Lung (tissue), 12 donors: Measurements from ENCODE around the gene SLC35B1. TPM values are rescaled to one million over a fixed set of nuclear protein-coding genes. Genes with fewer than 3 reads are reported as not detected.

Source experiments
- ATAC-seq: fragments of 200-7000 bp; cut with Tn5 transposase; one replicate; pipeline ENCODE4 v1.9.1; 2020; ENCODE audit warnings: moderate number of reproducible peaks; ENCODE audit not compliant: insufficient read depth, low FRiP score
- DNase-seq, 3 donors: peaks; one replicate each; pipeline ENCODE4 v3.0.0-alpha.2; 2013 to 2017
- H3K27ac ChIP-seq, 2 donors: one replicate each; pipeline ENCODE4 v1.5.1; 2013; ENCODE audit warnings: mild to moderate bottlenecking in 2 of 2, moderate library complexity in 2 of 2, control low read depth in 1 of 2, inconsistent platforms in 1 of 2, low read depth in 1 of 2, low read length in 1 of 2
- H3K27me3 ChIP-seq, 3 donors: one replicate each; pipeline ENCODE4 v1.5.1; 2013; ENCODE audit warnings: low read length in 2 of 3; ENCODE audit not compliant: control insufficient read depth in 3 of 3, insufficient read depth in 3 of 3
- H3K36me3 ChIP-seq, 4 donors: one replicate each; pipeline ENCODE4 v1.5.1; 2013; ENCODE audit warnings: low read length in 4 of 4, mild to moderate bottlenecking in 1 of 4, moderate library complexity in 1 of 4; ENCODE audit not compliant: control insufficient read depth in 4 of 4, insufficient read depth in 4 of 4
- H3K4me1 ChIP-seq, 5 donors: one replicate each; pipeline ENCODE4 v1.5.1; 2013; ENCODE audit warnings: low read length in 5 of 5, mild to moderate bottlenecking in 2 of 5, moderate library complexity in 1 of 5; ENCODE audit not compliant: control insufficient read depth in 5 of 5, insufficient read depth in 5 of 5
- H3K4me3 ChIP-seq: one replicate; pipeline ENCODE4 v1.5.1; 2013; ENCODE audit warnings: mild to moderate bottlenecking, control low read depth, moderate library complexity
- H3K9ac ChIP-seq, 2 donors: one replicate each; pipeline ENCODE4 v1.5.1; 2013; ENCODE audit warnings: low read length in 2 of 2, control low read depth in 1 of 2; ENCODE audit not compliant: insufficient read depth in 1 of 2
- H3K9me3 ChIP-seq, 4 donors: one replicate each; pipeline ENCODE4 v1.5.1; 2013; ENCODE audit warnings: low read length in 3 of 4, mild to moderate bottlenecking in 1 of 4, moderate library complexity in 1 of 4; ENCODE audit not compliant: control insufficient read depth in 4 of 4, insufficient read depth in 3 of 4
- WGBS, 2 donors: extraction: QIAGEN DNeasy Blood & Tissue Kit; methylation state at CpG; one replicate each; pipeline ENCODE4 v1.1.7; 2013; 5-methylcytosine and 5-hydroxymethylcytosine counted together
- polyA plus RNA-seq, 2 donors: library from polyadenylated mRNA; stranded (reverse); fragments of 200-250 nt; gene quantifications; one replicate each; pipeline ENCODE4 v1.2.1, GENCODE V29; 2013
- total RNA-seq, 2 donors: library from RNA; depleted of rRNA in 1 of 2; stranded (reverse); fragments of >200 nt in 1 of 2; gene quantifications; one replicate each; pipeline ENCODE4 v1.2.1, GENCODE V29; 2014 to 2021
- TF ChIP-seq, protein P1 (sequence below): IDR thresholded peaks from 2 replicates; pipeline ENCODE4 v1.5.1; 2012; ENCODE audit warnings: mild to moderate bottlenecking; ENCODE audit errors: control extremely low read depth, extremely low read depth
- donor health status: control.
- donor health status: control.
- donor health status: Bipolar disorder and iron deficiency.
- donor health status: healthy.
- donor health status: DM: yes; HTN: yes; CAD: no.

SLC35B1 gene
- total and polyA plus RNA-seq, 4 donors = 29.5 to 84.1 (median 69.3) TPM

DNA sequence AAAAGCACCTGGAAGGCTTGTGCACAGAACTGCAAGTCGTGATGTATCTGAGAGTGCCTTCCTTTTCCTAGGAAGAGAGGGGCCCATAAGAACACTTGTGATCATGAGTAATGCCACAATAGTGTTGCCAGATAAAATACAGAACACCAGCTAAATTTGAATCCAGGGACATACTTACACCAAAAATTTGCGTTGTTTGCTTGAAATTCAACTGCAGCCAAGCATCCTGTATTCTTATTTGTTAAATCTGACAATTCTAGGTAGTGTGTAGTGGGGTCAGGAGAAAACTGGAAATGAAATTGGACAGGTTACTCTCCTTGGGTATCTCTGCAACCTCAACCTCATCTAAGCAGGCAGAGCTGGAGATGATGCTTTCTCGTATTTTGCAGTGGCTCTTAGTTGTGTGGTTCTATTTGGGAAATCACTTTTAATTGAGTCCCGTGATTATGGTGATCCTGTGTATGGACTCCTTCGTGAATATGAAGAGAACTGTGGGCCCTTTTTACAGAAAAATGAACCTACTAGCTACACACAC is 12.0 kb downstream of the SLC35B1 start:
- 39 to 46% methylated on average over 5 of the region's 5 CpGs for whole genome bisulfite sequencing, 2 donors
- TF ChIP-seq, protein P1, sequence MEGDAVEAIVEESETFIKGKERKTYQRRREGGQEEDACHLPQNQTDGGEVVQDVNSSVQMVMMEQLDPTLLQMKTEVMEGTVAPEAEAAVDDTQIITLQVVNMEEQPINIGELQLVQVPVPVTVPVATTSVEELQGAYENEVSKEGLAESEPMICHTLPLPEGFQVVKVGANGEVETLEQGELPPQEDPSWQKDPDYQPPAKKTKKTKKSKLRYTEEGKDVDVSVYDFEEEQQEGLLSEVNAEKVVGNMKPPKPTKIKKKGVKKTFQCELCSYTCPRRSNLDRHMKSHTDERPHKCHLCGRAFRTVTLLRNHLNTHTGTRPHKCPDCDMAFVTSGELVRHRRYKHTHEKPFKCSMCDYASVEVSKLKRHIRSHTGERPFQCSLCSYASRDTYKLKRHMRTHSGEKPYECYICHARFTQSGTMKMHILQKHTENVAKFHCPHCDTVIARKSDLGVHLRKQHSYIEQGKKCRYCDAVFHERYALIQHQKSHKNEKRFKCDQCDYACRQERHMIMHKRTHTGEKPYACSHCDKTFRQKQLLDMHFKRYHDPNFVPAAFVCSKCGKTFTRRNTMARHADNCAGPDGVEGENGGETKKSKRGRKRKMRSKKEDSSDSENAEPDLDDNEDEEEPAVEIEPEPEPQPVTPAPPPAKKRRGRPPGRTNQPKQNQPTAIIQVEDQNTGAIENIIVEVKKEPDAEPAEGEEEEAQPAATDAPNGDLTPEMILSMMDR = no peak
- peaks cover 0 to 16% (median 2%) of the 10 kb centered on the region in 3 donors for H3K27me3 ChIP-seq
- H3K36me3 ChIP-seq = peaks cover 0 to 11% (median 5%) of the 10 kb centered on the region in 4 donors
- H3K4me3 ChIP-seq = no peak overlapping the region
- H3K4me1 ChIP-seq = peaks cover 0 to 3% (median 0%) of the 10 kb centered on the region in 5 donors
- H3K9me3 ChIP-seq = no peaks in the 10 kb centered on the region
- DNase-seq (no peak), ATAC-seq (no peak)
- H3K9ac ChIP-seq = no peak overlapping the region
- H3K27ac ChIP-seq = no peak overlapping the region

DNA sequence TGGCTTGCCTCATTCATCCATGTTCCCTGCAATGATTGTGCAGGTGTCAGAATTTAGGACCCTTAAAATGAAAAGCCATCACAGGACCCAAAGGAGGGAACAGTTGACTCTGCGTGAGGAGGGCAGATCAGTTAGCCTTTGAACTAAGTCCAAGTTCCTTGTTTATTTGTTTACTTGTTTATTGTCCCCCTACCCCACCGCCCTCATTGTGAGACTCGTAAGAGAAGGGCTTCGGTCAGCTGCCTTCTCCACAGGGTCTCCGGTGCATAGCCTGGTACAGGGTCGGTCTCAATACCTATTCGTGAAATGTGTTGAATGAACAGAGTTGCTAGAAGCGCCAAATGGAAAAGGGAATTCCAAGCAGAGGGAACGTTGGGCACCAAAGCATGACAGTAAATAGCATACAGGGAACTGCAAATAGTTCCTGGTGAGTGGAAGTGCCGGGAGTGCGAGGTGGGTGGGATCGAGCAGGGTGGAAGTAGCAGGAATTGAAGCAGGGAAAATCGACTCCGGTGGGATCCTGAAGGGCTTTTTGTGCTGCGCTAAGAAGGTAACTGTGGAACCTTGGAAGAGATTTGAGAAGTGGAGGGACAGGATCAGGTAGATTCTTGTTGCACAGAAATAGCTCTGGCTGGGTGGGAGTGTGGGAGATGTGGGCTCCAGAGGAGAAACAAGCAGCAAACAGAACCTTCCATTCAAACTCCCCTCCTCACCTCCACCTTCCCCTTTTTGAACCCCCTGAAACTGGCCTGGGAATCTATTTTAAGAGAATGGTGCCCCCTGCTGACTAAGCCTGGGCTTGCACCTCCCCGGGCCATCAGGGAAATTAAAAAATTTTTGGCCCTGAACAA is 12.7 kb downstream of the SLC35B1 start:
- Histone ChIP-seq H3K4me3 (no peak overlapping the region), H3K27me3 (peaks cover 0 to 16% (median 2%) of the 10 kb centered on the region in 3 donors), H3K36me3 (peaks cover 0 to 4% (median under 1%) of the 10 kb centered on the region in 4 donors), H3K9me3 (no peaks in the 10 kb centered on the region), H3K4me1 (peaks cover 0 to 4% (median 2%) of the 10 kb centered on the region in 5 donors), H3K27ac (no peak overlapping the region), H3K9ac (no peak overlapping the region)
- WGBS, 2 donors = 27 to 34% methylated on average over 16 of the region's 16 CpGs
- DNase-seq (peak; percentile 37 to 47 (median 45)), ATAC-seq (peak; percentile 45)
- TF ChIP-seq, protein P1 = peak; percentile 89

GRCh38 chr17:49692751-49693150 is 15.0 kb downstream of the SLC35B1 start:
- Histone ChIP-seq H3K4me3 (no peak overlapping the region), H3K27me3 (peaks cover 0 to 16% (median 2%) of the 10 kb centered on the region in 3 donors), H3K9ac (no peak overlapping the region), H3K36me3 (no peaks in the 10 kb centered on the region), H3K4me1 (peaks cover 0 to 7% (median 5%) of the 10 kb centered on the region in 5 donors), H3K27ac (no peak overlapping the region), H3K9me3 (no peaks in the 10 kb centered on the region)
- ATAC-seq (no peak), DNase-seq (no peak)
- TF ChIP-seq, protein P1 = no peak
- WGBS, 2 donors = 86 to 89% methylated on average over 4 of the region's 4 CpGs
